GM12878 (cell line): ENCODE data around the gene SARDH. TPM values are rescaled to one million over a fixed set of nuclear protein-coding genes. Genes with fewer than 3 reads are reported as not detected.
"Not testable (repeated sequence)": the region's sequence is repeated elsewhere in the genome, so short reads cannot be mapped to it uniquely, and the experiment has no call there.

Experiments used
- ATAC-seq: fragments of 200-7000 bp; cut with Tn5 transposase; 3 replicates; pipeline ENCODE4 v1.9.1; 2020; ENCODE audit warnings: mild to moderate bottlenecking, moderate library complexity
- BruUV-seq: library from RNA; stranded (reverse); fragments of 400-500 nt; replicated peaks from 2 replicates; lab custom pipeline; 2021; lab: Mats Ljungman, UMichigan
- CTCF ChIA-PET: fragments of 300-600 bp; sonication (Branson Sonifier 250); formaldehyde crosslinking; extraction: SDS; loops from one replicate; lab custom pipeline; 2021; ENCODE audit warnings: inconsistent platforms; lab: Yijun Ruan, JAX
- POLR2A ChIA-PET: fragments of 350-600 bp; formaldehyde crosslinking; extraction: SDS; loops from one replicate; lab custom pipeline; 2021; ENCODE audit warnings: inconsistent platforms; lab: Charles Lee
- RAD21 ChIA-PET: fragments of 300-600 bp; sonication (Branson Sonifier 250); formaldehyde crosslinking; loops from one replicate; lab custom pipeline; 2023; ENCODE audit warnings: antibody characterized with exemption; ENCODE audit not compliant: unreplicated experiment; lab: Charles Lee
- SMC1A ChIA-PET: fragments of 300-600 bp; sonication (Branson Sonifier 250); formaldehyde crosslinking; loops from one replicate; lab custom pipeline; 2023; ENCODE audit not compliant: unreplicated experiment, uncharacterized antibody; lab: Charles Lee
- DNase-seq: peaks from one replicate; pipeline ENCODE4 v3.0.0-alpha.2; 2011; ENCODE audit warnings: low read depth, low spot score
- FAIRE-seq: peaks from 3 replicates; lab custom pipeline; 2011; peaks lifted over from hg19 to GRCh38; lab: Jason Lieb, UNC
- H2AFZ ChIP-seq: 2 replicates; pipeline ENCODE4 v1.6.0; 2011; ENCODE audit warnings: low read depth, low read length, control low read depth; ENCODE audit not compliant: control insufficient read depth
- H3K27ac ChIP-seq: 2 replicates; pipeline ENCODE4 v1.5.1; 2011; ENCODE audit warnings: control low read depth; ENCODE audit not compliant: control insufficient read depth, insufficient read depth
- H3K27me3 ChIP-seq, 2 experiments: replicated peaks in 1 of 2; 2 replicates each; pipeline versions ENCODE4 v1.6.0 to v1.6.1; 2011; ENCODE audit warnings: low read length in 1 of 2; ENCODE audit not compliant: control insufficient read depth in 2 of 2, insufficient read depth in 2 of 2
- H3K36me3 ChIP-seq, 2 experiments: 2 replicates each; pipeline ENCODE4 v1.5.1; 2011; ENCODE audit warnings: low read length in 1 of 2; ENCODE audit not compliant: control insufficient read depth in 2 of 2, insufficient read depth in 2 of 2
- H3K4me1 ChIP-seq: 2 replicates; pipeline ENCODE4 v1.6.1; 2011; ENCODE audit warnings: mild to moderate bottlenecking, low read length, moderate library complexity, mixed read lengths; ENCODE audit not compliant: control insufficient read depth, insufficient read depth
- H3K4me2 ChIP-seq: 2 replicates; pipeline ENCODE4 v1.6.0; 2011; ENCODE audit warnings: control low read depth; ENCODE audit not compliant: control insufficient read depth, insufficient read depth
- H3K4me3 ChIP-seq: fragments of 200-600 bp; sonication (generic); 2 replicates; pipeline ENCODE4 v1.5.1; 2016
- H3K79me2 ChIP-seq: 2 replicates; pipeline ENCODE4 v1.6.0; 2011; ENCODE audit warnings: low read length; ENCODE audit not compliant: control insufficient read depth, insufficient read depth
- H3K9ac ChIP-seq: 2 replicates; pipeline ENCODE4 v1.8.0; 2011; ENCODE audit warnings: low read length, control low read depth, mixed read lengths; ENCODE audit not compliant: control insufficient read depth, insufficient read depth
- H3K9me3 ChIP-seq: replicated peaks from 3 replicates; pipeline ENCODE4 v1.5.1; 2011; ENCODE audit warnings: mild to moderate bottlenecking, low read length; ENCODE audit not compliant: control insufficient read depth, insufficient read depth
- H4K20me1 ChIP-seq: 2 replicates; pipeline ENCODE4 v1.6.0; 2011; ENCODE audit not compliant: control insufficient read depth, insufficient read depth
- CBX5 ChIP-seq: sonication (generic); IDR thresholded peaks from 2 replicates; pipeline ENCODE4 v1.6.1; 2016; ENCODE audit warnings: low read depth, moderate library complexity, mild to moderate bottlenecking, inconsistent platforms
- HSF1 ChIP-seq: fragments of 150-350 bp; IDR thresholded peaks from 2 replicates; pipeline ENCODE4 v1.6.1; 2014; ENCODE audit warnings: mild to moderate bottlenecking, low read depth, low read length
- MLLT1 ChIP-seq: fragments of 450-650 bp; IDR thresholded peaks from 2 replicates; pipeline ENCODE4 v1.6.1; 2016; ENCODE audit warnings: mild to moderate bottlenecking
- RAD51 ChIP-seq: fragments of 450-650 bp; IDR thresholded peaks from 2 replicates; pipeline ENCODE4 v1.6.1; 2016; ENCODE audit warnings: moderate library complexity, mild to moderate bottlenecking, inconsistent platforms
- SKIL ChIP-seq: fragments of 450-650 bp; IDR thresholded peaks from 2 replicates; pipeline ENCODE4 v1.6.1; 2017; ENCODE audit warnings: mild to moderate bottlenecking, low read depth, inconsistent platforms; ENCODE audit not compliant: poor library complexity, severe bottlenecking
- SMARCA5 ChIP-seq: fragments of 450-650 bp; IDR thresholded peaks from 2 replicates; pipeline ENCODE4 v1.6.1; 2017; ENCODE audit warnings: mild to moderate bottlenecking
- ZBTB33 ChIP-seq: fragments of 450-650 bp; IDR thresholded peaks from 2 replicates; pipeline ENCODE4 v1.6.1; 2017; ENCODE audit warnings: mild to moderate bottlenecking
- WGBS: methylation state at CpG from one replicate; pipeline ENCODE4 v1.1.6; 2016; ENCODE audit warnings: low lambda C conversion rate; ENCODE audit not compliant: insufficient replicate concordance, insufficient coverage; ENCODE audit errors: missing lambda C conversion rate; 5-methylcytosine and 5-hydroxymethylcytosine counted together
- in situ Hi-C: fragments of 300-500 bp; cut with MboI; formaldehyde crosslinking; loops from 9 replicates; pipeline ENCODE4 v1.14.3; 2018; ENCODE audit warnings: mixed read lengths
- intact Hi-C: fragments of 100-400 bp; cut with micrococcal nuclease; formaldehyde crosslinking; loops from one replicate; pipeline ENCODE4 v1.14.2; 2022; ENCODE audit not compliant: unreplicated experiment
- polyA plus RNA-seq, 11 experiments: library from polyadenylated mRNA; depleted of rRNA in 4 of 11; unstranded in 6 of 11; stranded (reverse) in 5 of 11; fragments of >200 nt; fragmentation: Nextera tagmentation in 4 of 11; fragmentation: Illumina TruSeq in 1 of 11; extraction: Ambion mirVana in 4 of 11; extraction: Trizol in 1 of 11; gene quantifications; 1 replicate in 1 of 11; 2 replicates in 10 of 11; pipeline versions ENCODE4 v1.2.1 to v1.2.3, GENCODE V29; 2011 to 2016; ENCODE audit warnings: inconsistent platforms in 2 of 11, missing spikeins in 2 of 11, low read depth in 1 of 11
- total RNA-seq, 4 experiments: library from RNA; depleted of rRNA in 3 of 4; stranded (reverse); fragments of >200 nt in 3 of 4; fragmentation: Illumina TruSeq in 1 of 4; extraction: Trizol in 1 of 4; gene quantifications; 2 replicates each; pipeline versions ENCODE4 v1.2.1 to v1.2.3, GENCODE V29; 2013 to 2021

SARDH gene
- total and polyA plus RNA-seq, 10 of the 15 experiments (the other 5 are each of a cell fraction or from before 2014, with no cell fraction given) = 0.03 to 0.15 (median 0.10) TPM; not detected in 6

- CTCF ChIA-PET, H3K4me1 ChIP-seq, SMC1A ChIA-PET, BruUV-seq, H3K27me3 ChIP-seq, DNase-seq, H3K4me3 ChIP-seq, H3K27ac ChIP-seq, H4K20me1 ChIP-seq, H3K9ac ChIP-seq, intact Hi-C loops, ATAC-seq, POLR2A ChIA-PET, H3K79me2 ChIP-seq, FAIRE-seq, RAD21 ChIA-PET, H2AFZ ChIP-seq, in situ Hi-C loops, H3K4me2 ChIP-seq: not testable (repeated sequence)
- 73% methylated on average over 3 of the region's 3 CpGs for WGBS
- Histone ChIP-seq H3K9me3 (peaks cover 14% of the 10 kb centered on the region; the same call in 2 of the 3 replicates), H3K36me3 (peaks cover 16 to 30% of the 10 kb centered on the region in 2 experiments)
Measured at GRCh38 chr9:133766234-133766633, 28.1 kb upstream of the SARDH start.

GRCh38 chr9:133763272-133764183 is 25.4 kb upstream of the SARDH start:
- FAIRE-seq = no peak
- no peak overlapping the region for H2AFZ ChIP-seq
- H3K4me1 ChIP-seq = no peaks in the 10 kb centered on the region
- ChIA-PET CTCF (no interaction called here), RAD21 (no interaction called here), POLR2A (no interaction called here), SMC1A (no interaction called here)
- no peak overlapping the region for H3K27ac ChIP-seq
- 92% methylated on average over 26 of the region's 26 CpGs for WGBS
- H3K9ac ChIP-seq = no peak overlapping the region
- no peaks in the 10 kb centered on the region for H3K27me3 ChIP-seq
- peaks cover 16 to 19% of the 10 kb centered on the region in 2 experiments for H3K36me3 ChIP-seq
- no TSS peak for BruUV-seq
- H3K4me2 ChIP-seq = no peak overlapping the region
- H3K79me2 ChIP-seq = no peaks in the 10 kb centered on the region
- DNase-seq = no peak
- H3K9me3 ChIP-seq = peaks cover 14% of the 10 kb centered on the region; the same call in 2 of the 3 replicates
- intact Hi-C loops (no loop called here), in situ Hi-C loops (no loop called here)
- ATAC-seq = no peak
- no peak overlapping the region for H3K4me3 ChIP-seq
- no peaks in the 10 kb centered on the region for H4K20me1 ChIP-seq
- TF ChIP-seq SMARCA5 (no peak), HSF1 (no peak), ZBTB33 (no peak), CBX5 (no peak), RAD51 (no peak), MLLT1 (no peak), SKIL (no peak)
